Left lung (tissue), 10 donors: ENCODE measurements around the gene GABBR1. TPM values are rescaled to one million over a fixed set of nuclear protein-coding genes. Genes with fewer than 3 reads are reported as not detected.
A peak's percentile ranks its signal among the peaks of the same experiment; 100 is the strongest.

Experiments
- ATAC-seq: fragments of 200-7000 bp; cut with Tn5 transposase; one replicate; pipeline ENCODE4 v1.9.1; 2020; ENCODE audit warnings: moderate library complexity
- DNase-seq, 4 donors: peaks; one replicate each; pipeline ENCODE4 v3.0.0-alpha.2; 2013 to 2020
- H3K27ac ChIP-seq, 2 donors: fragments of 200-600 bp; sonication (generic) in 1 of 2; one replicate each; pipeline versions ENCODE4 v1.5.0 to v1.8.0; 2020 to 2021
- H3K27me3 ChIP-seq, 2 donors: fragments of 200-600 bp; sonication (generic) in 1 of 2; one replicate each; pipeline versions ENCODE4 v1.5.0 to v1.8.0; 2020 to 2021
- H3K36me3 ChIP-seq, 2 donors: fragments of 200-600 bp; sonication (generic) in 1 of 2; one replicate each; pipeline versions ENCODE4 v1.5.0 to v1.8.0; 2020 to 2021
- H3K4me1 ChIP-seq, 2 donors: fragments of 200-600 bp; one replicate each; pipeline ENCODE4 v1.8.0; 2021
- H3K4me3 ChIP-seq, 2 donors: fragments of 200-600 bp; sonication (generic) in 1 of 2; one replicate each; pipeline versions ENCODE4 v1.5.0 to v1.8.0; 2020 to 2021; ENCODE audit warnings: mild to moderate bottlenecking in 1 of 2
- H3K9me3 ChIP-seq, 2 donors: fragments of 200-600 bp; sonication (generic) in 1 of 2; one replicate each; pipeline versions ENCODE4 v1.5.0 to v1.8.0; 2020 to 2021
- intact Hi-C, 2 donors: fragments of 100-400 bp; cut with DNase I; formaldehyde crosslinking; loops; one replicate each; pipeline versions ENCODE4 v1.11.2 to v1.14.2; 2022
- polyA plus RNA-seq, 6 donors: library from polyadenylated mRNA; unstranded; fragments of 120-200 nt; gene quantifications; one replicate each; pipeline ENCODE4 v1.2.1, GENCODE V29; 2013; ENCODE audit not compliant: insufficient read length in 6 of 6
- total RNA-seq, 2 donors: library from RNA; stranded (reverse); fragmentation: NEBNext Ultra II Directional; extraction: Animal tissue kit (Norgen Biotek cat#: 25700); gene quantifications; one replicate each; pipeline ENCODE4 v1.2.1, GENCODE V29; 2021
- TF ChIP-seq, protein P1 (sequence below), 2 donors: fragments of 200-600 bp; sonication (generic) in 1 of 2; IDR thresholded peaks; one replicate each; pipeline versions ENCODE4 v1.5.0 to v1.8.0; 2021; ENCODE audit warnings: antibody characterized with exemption in 2 of 2
- donor health status: DM: no; HTN: yes; CAD: no.
- donor health status: DM: no; HTN: no; CAD: no.

The GABBR1 gene
- total and polyA plus RNA-seq, 8 donors: 25.0 to 122 (median 92.0) TPM

GRCh38 chr6:29561606-29562181 lies 71.3 kb downstream of the GABBR1 start:
- intact Hi-C loops: no loop called here
- no peaks in the 10 kb centered on the region for H3K36me3 ChIP-seq
- H3K4me1 ChIP-seq: no peaks in the 10 kb centered on the region
- no peak overlapping the region for H3K27ac ChIP-seq
- H3K9me3 ChIP-seq: no peaks in the 10 kb centered on the region
- TF ChIP-seq, protein P1, sequence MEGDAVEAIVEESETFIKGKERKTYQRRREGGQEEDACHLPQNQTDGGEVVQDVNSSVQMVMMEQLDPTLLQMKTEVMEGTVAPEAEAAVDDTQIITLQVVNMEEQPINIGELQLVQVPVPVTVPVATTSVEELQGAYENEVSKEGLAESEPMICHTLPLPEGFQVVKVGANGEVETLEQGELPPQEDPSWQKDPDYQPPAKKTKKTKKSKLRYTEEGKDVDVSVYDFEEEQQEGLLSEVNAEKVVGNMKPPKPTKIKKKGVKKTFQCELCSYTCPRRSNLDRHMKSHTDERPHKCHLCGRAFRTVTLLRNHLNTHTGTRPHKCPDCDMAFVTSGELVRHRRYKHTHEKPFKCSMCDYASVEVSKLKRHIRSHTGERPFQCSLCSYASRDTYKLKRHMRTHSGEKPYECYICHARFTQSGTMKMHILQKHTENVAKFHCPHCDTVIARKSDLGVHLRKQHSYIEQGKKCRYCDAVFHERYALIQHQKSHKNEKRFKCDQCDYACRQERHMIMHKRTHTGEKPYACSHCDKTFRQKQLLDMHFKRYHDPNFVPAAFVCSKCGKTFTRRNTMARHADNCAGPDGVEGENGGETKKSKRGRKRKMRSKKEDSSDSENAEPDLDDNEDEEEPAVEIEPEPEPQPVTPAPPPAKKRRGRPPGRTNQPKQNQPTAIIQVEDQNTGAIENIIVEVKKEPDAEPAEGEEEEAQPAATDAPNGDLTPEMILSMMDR (IDR thresholded peaks at IDR 0.05): no peak
- DNase-seq (peak in 1 of 4 donors; percentile 31), ATAC-seq (no peak)
- peaks cover 0 to 24% of the 10 kb centered on the region in 2 donors for H3K27me3 ChIP-seq
- H3K4me3 ChIP-seq: no peak overlapping the region

DNA sequence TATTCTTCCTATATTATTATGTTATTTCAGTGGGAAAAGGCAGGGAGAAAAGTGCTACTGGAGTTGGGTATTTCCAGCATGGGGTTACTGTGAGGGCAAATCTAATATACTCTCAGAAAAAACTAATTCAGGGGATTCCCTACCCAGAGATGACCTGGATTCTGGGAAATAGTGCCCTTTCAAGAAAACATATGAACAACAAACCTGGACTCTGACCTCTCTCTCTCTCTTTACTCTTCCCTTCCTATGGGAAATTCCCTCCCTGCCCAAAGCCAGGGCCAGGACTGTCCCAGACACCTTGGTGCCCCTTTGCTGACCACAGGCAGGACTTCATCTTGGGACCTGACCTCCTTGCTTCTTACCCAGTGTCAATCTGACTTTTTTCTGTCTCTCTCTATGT lies 71.9 kb downstream of the GABBR1 start:
- peaks cover 0 to 24% of the 10 kb centered on the region in 2 donors for H3K27me3 ChIP-seq
- no peaks in the 10 kb centered on the region for H3K36me3 ChIP-seq
- no peak overlapping the region for H3K4me3 ChIP-seq
- DNase-seq (peak in 1 of 4 donors; percentile 14), ATAC-seq (no peak)
- no peaks in the 10 kb centered on the region for H3K4me1 ChIP-seq
- intact Hi-C loops: no loop called here
- TF ChIP-seq, protein P1 (IDR thresholded peaks at IDR 0.05): no peak
- no peak overlapping the region for H3K27ac ChIP-seq
- H3K9me3 ChIP-seq: no peaks in the 10 kb centered on the region

DNA sequence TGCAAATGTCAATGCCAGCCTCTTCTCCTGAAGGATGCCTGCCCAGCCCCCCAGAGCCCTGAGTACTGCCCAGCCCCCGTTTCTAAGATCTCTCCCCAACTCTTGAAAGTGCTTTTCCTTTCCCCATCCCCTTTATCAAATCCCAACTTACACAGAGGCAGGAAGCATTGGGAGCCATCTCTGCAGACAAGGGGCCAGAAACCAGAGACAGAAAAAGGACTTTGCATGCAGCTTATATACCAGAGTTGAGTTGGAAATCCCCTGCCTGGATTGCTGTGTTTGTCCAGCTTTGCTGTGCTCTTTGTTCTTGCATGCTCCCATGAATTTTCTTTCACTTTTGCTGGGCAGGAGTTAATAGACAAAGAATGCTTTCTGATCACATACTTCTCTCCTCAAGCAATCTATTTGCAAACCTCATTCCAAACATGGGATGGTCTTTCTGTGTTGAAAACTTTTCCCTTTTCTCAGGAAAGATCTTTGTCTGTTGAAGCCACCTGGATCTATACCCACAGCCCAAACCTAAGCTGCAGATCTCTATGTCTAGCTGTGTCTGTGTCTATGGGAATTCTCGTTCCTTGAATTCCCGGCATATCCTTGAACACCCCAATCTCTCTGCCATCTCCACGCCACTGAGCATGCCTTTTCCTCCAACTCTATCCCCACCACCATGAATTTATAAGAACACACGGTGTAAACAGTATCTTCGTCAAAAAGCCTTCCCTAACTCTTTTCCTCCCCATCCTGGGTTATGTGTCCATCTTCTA lies 73.3 kb downstream of the GABBR1 start, which contains the start of gene UBD:
Gene UBD, minus strand, starts transcription at position 209 of the 764 bp plus-strand sequence. Its CDS starts 31 bp downstream, at position 178.
- Histone ChIP-seq H3K27ac (no peak within 1 kb of the TSS), H3K4me1 (no peaks in the 10 kb centered on the region), H3K27me3 (peaks cover 5 to 31% of the 10 kb centered on the region in 2 donors), H3K36me3 (no peaks in the 10 kb centered on the region), H3K4me3 (no peak within 1 kb of the TSS), H3K9me3 (no peaks in the 10 kb centered on the region)
- ATAC-seq: no peak
- DNase-seq: no peak
- intact Hi-C loops: no loop called here
- TF ChIP-seq, protein P1 (IDR thresholded peaks at IDR 0.05): no peak

DNA sequence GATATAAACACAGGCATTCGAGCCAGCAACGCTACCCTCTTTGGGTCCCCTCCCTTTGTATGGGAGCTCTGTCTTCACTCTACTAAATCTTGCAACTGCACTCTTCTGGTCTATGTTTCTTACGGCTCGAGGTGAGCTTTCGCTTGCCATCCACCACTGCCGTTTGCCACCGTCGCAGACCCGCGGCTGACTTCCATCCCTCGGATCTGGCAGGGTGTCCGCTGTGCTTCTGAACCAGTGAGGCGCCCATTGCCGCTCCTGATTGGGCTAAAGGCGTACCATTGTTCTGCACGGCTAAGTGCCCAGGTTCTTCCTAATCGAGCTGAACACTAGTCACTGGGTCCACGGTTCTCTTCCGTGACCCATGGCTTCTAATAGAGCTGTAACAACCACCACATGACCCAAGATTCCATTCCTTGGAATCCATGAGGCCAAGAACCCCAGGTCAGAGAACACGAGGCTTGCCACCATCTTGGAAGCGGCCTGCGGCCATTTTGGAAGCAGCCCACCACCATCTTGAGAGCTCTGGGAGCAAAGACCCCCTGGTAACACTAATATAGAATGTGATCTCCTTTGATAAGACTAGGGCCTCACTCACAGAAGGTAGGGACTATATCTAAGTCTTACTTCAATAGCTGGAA lies 74.4 kb downstream of the GABBR1 start:
- ATAC-seq (no peak), DNase-seq (no peak)
- H3K4me3 ChIP-seq: no peak overlapping the region
- no peaks in the 10 kb centered on the region for H3K9me3 ChIP-seq
- peaks cover 15 to 37% of the 10 kb centered on the region in 2 donors for H3K27me3 ChIP-seq
- H3K4me1 ChIP-seq: peaks cover 3 to 6% of the 10 kb centered on the region in 2 donors
- H3K36me3 ChIP-seq: no peaks in the 10 kb centered on the region
- intact Hi-C loops: no loop called here
- no peak overlapping the region for H3K27ac ChIP-seq
- TF ChIP-seq, protein P1 (IDR thresholded peaks at IDR 0.05): no peak

DNA sequence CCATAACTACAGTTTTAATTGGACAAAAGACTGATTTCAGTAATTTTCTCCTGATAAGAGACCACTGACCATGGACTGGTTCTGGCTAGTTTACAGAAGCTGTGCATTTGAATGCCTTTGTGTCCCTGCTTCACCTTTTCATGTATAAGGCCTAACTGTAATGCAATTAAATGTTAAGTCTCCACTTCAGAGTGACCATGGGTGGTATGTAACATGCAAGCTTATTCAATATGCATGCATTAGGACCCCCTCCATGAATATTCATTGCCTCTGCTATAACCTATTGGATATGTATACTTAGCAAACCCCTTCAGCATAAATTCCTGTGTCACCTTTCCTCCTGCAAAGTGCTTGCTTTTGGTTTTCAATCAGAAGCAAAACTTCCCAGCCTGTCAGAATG lies 75.7 kb downstream of the GABBR1 start:
- H3K4me3 ChIP-seq: no peak overlapping the region
- peaks cover 7 to 15% of the 10 kb centered on the region in 2 donors for H3K4me1 ChIP-seq

More for the DNA sequence above, 75.7 kb downstream of the GABBR1 start:
- intact Hi-C loops: no loop called here
- Histone ChIP-seq H3K27ac (no peak overlapping the region), H3K27me3 (peaks cover 22 to 50% of the 10 kb centered on the region in 2 donors), H3K9me3 (no peaks in the 10 kb centered on the region), H3K36me3 (no peaks in the 10 kb centered on the region)
- ATAC-seq (no peak), DNase-seq (no peak)
- TF ChIP-seq, protein P1 (IDR thresholded peaks at IDR 0.05): no peak
